Fibroblast of lung (primary cell): ENCODE results near the gene SFMBT2. TPM values are rescaled to one million over a fixed set of nuclear protein-coding genes. Genes with fewer than 3 reads are reported as not detected.
A peak's percentile ranks its signal among the peaks of the same experiment; 100 is the strongest.

Experiments
- DNase-seq, 2 donors: peaks; one replicate each; pipeline versions ENCODE4 v3.0.0 to v3.0.0-alpha.2; 2010; ENCODE audit warnings: low read depth in 2 of 2
- H2AFZ ChIP-seq: 2 replicates; pipeline ENCODE4 v1.5.1; 2012; ENCODE audit warnings: low read length, control low read depth, inconsistent platforms
- H3K27ac ChIP-seq: 2 replicates; pipeline ENCODE4 v1.5.1; 2011; ENCODE audit warnings: low read length, control low read depth; ENCODE audit not compliant: insufficient read depth
- H3K27me3 ChIP-seq: 2 replicates; pipeline ENCODE4 v1.5.1; 2011; ENCODE audit warnings: mild to moderate bottlenecking, low read length; ENCODE audit not compliant: control insufficient read depth, insufficient read depth
- H3K36me3 ChIP-seq: 2 replicates; pipeline ENCODE4 v1.5.1; 2011; ENCODE audit warnings: low read length; ENCODE audit not compliant: control insufficient read depth, insufficient read depth
- H3K4me1 ChIP-seq: 2 replicates; pipeline ENCODE4 v1.5.1; 2011; ENCODE audit warnings: low read length; ENCODE audit not compliant: control insufficient read depth, insufficient read depth; ENCODE audit errors: extremely low read depth
- H3K4me2 ChIP-seq: 2 replicates; pipeline ENCODE4 v1.5.1; 2011; ENCODE audit warnings: low read length, control low read depth; ENCODE audit not compliant: insufficient read depth; ENCODE audit errors: extremely low read depth
- H3K4me3 ChIP-seq, 4 experiments: fragments of 200-600 bp in 1 of 4; sonication (generic) in 1 of 4; replicated peaks in 1 of 4; 2 replicates each; pipeline ENCODE4 v1.5.1; 2011 to 2016; ENCODE audit warnings: low read length in 4 of 4, low read depth in 3 of 4, mild to moderate bottlenecking in 3 of 4, control low read depth in 2 of 4, inconsistent platforms in 1 of 4, mixed read lengths in 1 of 4; ENCODE audit not compliant: insufficient read depth in 1 of 4; ENCODE audit errors: control extremely low read depth in 1 of 4
- H3K79me2 ChIP-seq: 2 replicates; pipeline ENCODE4 v1.5.1; 2012; ENCODE audit warnings: mild to moderate bottlenecking, low read length, inconsistent platforms; ENCODE audit not compliant: control insufficient read depth, insufficient read depth
- H3K9ac ChIP-seq: 2 replicates; pipeline ENCODE4 v1.5.1; 2011; ENCODE audit warnings: mild to moderate bottlenecking, low read length, control low read depth; ENCODE audit not compliant: insufficient read depth
- H3K9me3 ChIP-seq: 2 replicates; pipeline ENCODE4 v1.5.1; 2012; ENCODE audit warnings: low read depth, low read length; ENCODE audit not compliant: control insufficient read depth, insufficient read depth
- H4K20me1 ChIP-seq: 2 replicates; pipeline ENCODE4 v1.5.1; 2011; ENCODE audit warnings: low read length; ENCODE audit not compliant: control insufficient read depth, insufficient read depth; ENCODE audit errors: extremely low read depth
- CTCF ChIP-seq, 2 donors: IDR thresholded peaks in 1 of 2; conservative IDR thresholded peaks in 1 of 2; 1 replicate in 1 of 2; 2 replicates in 1 of 2; pipeline ENCODE4 v1.5.1; 2011 to 2012; ENCODE audit warnings: low read length in 2 of 2, control low read depth in 1 of 2, inconsistent platforms in 1 of 2, low read depth in 1 of 2, mild to moderate bottlenecking in 1 of 2
- EZH2 ChIP-seq: IDR thresholded peaks from 2 replicates; pipeline ENCODE4 v1.5.1; 2012; ENCODE audit warnings: low read length, control low read depth, mild to moderate bottlenecking; ENCODE audit errors: missing control alignments
- polyA plus RNA-seq, 2 donors: library from polyadenylated mRNA; depleted of rRNA in 1 of 2; stranded (reverse) in 1 of 2; unstranded in 1 of 2; fragments of >200 nt; gene quantifications; 2 replicates each; pipeline ENCODE4 v1.2.1, GENCODE V29; 2011 to 2012; ENCODE audit warnings: missing spikeins in 1 of 2
- total RNA-seq: library from RNA; depleted of rRNA; stranded (reverse); fragments of >200 nt; gene quantifications from 2 replicates; pipeline ENCODE4 v1.2.1, GENCODE V29; 2014

The SFMBT2 gene
- total and polyA plus RNA-seq, 2 donors (not counting 1 experiment from before 2014, with no cell fraction given): 0.52 to 2.5 TPM

- H3K79me2 ChIP-seq: no peaks in the 10 kb centered on the region
- no peaks in the 10 kb centered on the region for H3K36me3 ChIP-seq
- H3K4me1 ChIP-seq: no peaks in the 10 kb centered on the region
- H3K9ac ChIP-seq: no peak overlapping the region
- no peak overlapping the region for H2AFZ ChIP-seq
- no peaks in the 10 kb centered on the region for H4K20me1 ChIP-seq
- H3K27me3 ChIP-seq: no peaks in the 10 kb centered on the region
- DNase-seq: no peak
- no peak overlapping the region for H3K27ac ChIP-seq
- no peak for TF ChIP-seq CTCF (conservative IDR thresholded peaks at IDR 0.05 in 1 of 2, IDR thresholded peaks at IDR 0.05 in 1 of 2; ENCODE audit: low read depth in 1 of 2, low read length in 2 of 2)
- no peak for TF ChIP-seq EZH2
- no peak overlapping the region for H3K4me2 ChIP-seq
- H3K4me3 ChIP-seq: no peak overlapping the region
- H3K9me3 ChIP-seq: no peaks in the 10 kb centered on the region
Observed at GRCh38 chr10:7334642-7334964, 76.2 kb downstream of the SFMBT2 start.

- Histone ChIP-seq H3K27me3 (no peaks in the 10 kb centered on the region), H4K20me1 (no peaks in the 10 kb centered on the region), H3K9me3 (no peaks in the 10 kb centered on the region), H3K27ac (no peak overlapping the region), H3K9ac (no peak overlapping the region), H2AFZ (no peak overlapping the region), H3K4me2 (no peak overlapping the region), H3K79me2 (no peaks in the 10 kb centered on the region), H3K4me1 (no peaks in the 10 kb centered on the region), H3K4me3 (no peak overlapping the region), H3K36me3 (no peaks in the 10 kb centered on the region)
- DNase-seq: peak in 1 of 2 donors; percentile 79
- TF ChIP-seq EZH2 (no peak), CTCF (conservative IDR thresholded peaks at IDR 0.05 in 1 of 2, IDR thresholded peaks at IDR 0.05 in 1 of 2; ENCODE audit: low read depth in 1 of 2, low read length in 2 of 2) (no peak)
Observed at GRCh38 chr10:7333961-7334641, 76.7 kb downstream of the SFMBT2 start.

- Histone ChIP-seq H3K27ac (no peak overlapping the region), H3K79me2 (no peaks in the 10 kb centered on the region), H3K27me3 (no peaks in the 10 kb centered on the region), H3K4me2 (no peak overlapping the region), H3K9ac (no peak overlapping the region), H2AFZ (no peak overlapping the region), H3K4me1 (no peaks in the 10 kb centered on the region), H3K4me3 (no peak overlapping the region), H3K9me3 (no peaks in the 10 kb centered on the region), H4K20me1 (no peaks in the 10 kb centered on the region), H3K36me3 (no peaks in the 10 kb centered on the region)
- TF ChIP-seq EZH2 (no peak), CTCF (conservative IDR thresholded peaks at IDR 0.05 in 1 of 2, IDR thresholded peaks at IDR 0.05 in 1 of 2; ENCODE audit: low read depth in 1 of 2, low read length in 2 of 2) (no peak)
- no peak for DNase-seq
Observed at GRCh38 chr10:7329219-7329618, 81.6 kb downstream of the SFMBT2 start.
